ENCODE measurements around the gene DENND2D.

DNA sequence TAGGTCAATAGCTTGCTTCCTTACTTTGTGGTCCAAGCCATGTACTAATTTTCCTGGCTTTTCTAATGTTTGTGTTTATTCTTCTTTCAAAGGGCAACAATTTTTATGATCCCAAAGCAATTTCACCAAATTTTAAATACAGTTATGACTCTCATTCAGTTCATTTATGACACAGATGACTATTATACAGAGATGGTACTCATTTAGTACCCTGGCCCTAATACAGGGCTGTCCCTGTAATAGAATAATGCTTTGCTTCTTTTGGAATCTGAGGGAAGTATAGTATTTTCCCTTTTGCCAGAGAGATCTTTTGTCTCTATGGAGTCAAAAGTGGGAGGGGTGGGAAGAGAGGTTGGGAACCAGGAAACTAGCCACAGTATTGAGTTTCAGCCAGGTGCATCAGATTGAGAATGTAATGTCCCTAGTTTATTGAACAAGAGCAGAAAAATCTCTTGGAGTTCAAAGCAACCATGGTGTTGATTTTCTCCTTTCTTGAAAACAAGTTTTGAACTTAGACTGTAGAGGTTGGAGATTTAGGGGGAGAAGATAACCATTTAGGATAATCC, 20.4 kb downstream of the DENND2D start:
- TF ChIP-seq, protein P1, sequence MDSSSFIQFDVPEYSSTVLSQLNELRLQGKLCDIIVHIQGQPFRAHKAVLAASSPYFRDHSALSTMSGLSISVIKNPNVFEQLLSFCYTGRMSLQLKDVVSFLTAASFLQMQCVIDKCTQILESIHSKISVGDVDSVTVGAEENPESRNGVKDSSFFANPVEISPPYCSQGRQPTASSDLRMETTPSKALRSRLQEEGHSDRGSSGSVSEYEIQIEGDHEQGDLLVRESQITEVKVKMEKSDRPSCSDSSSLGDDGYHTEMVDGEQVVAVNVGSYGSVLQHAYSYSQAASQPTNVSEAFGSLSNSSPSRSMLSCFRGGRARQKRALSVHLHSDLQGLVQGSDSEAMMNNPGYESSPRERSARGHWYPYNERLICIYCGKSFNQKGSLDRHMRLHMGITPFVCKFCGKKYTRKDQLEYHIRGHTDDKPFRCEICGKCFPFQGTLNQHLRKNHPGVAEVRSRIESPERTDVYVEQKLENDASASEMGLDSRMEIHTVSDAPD (CRISPR knock-in tag; IDR thresholded peaks at IDR 0.05) = no peak
- TF ChIP-seq ARID2 (IDR thresholded peaks at IDR 0.05) (no peak), CBFB (CRISPR knock-in tag; IDR thresholded peaks at IDR 0.05) (no peak), EZH2 (IDR thresholded peaks at IDR 0.05; ENCODE audit: borderline replicate concordance, low read depth, low read length) (no peak), RAD21 (CRISPR knock-in tag; conservative IDR thresholded peaks at IDR 0.05 in 1 of 2, IDR thresholded peaks at IDR 0.05 in 1 of 2) (no peak), NFE2L1 (tag; IDR thresholded peaks at IDR 0.05; ENCODE audit: borderline replicate concordance, low read depth) (no peak), CHD1 (IDR thresholded peaks at IDR 0.05; ENCODE audit: low read length) (no peak), ZNF717 (CRISPR knock-in tag; IDR thresholded peaks at IDR 0.05) (no peak), POLR2AphosphoS2 (IDR thresholded peaks at IDR 0.05; ENCODE audit: low read length) (no peak), EGR1 (conservative IDR thresholded peaks at IDR 0.05) (no peak)
- TF ChIP-seq, protein P2, sequence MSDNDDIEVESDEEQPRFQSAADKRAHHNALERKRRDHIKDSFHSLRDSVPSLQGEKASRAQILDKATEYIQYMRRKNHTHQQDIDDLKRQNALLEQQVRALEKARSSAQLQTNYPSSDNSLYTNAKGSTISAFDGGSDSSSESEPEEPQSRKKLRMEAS (CRISPR knock-in tag; IDR thresholded peaks at IDR 0.05) = no peak
- TF ChIP-seq, protein P3, sequence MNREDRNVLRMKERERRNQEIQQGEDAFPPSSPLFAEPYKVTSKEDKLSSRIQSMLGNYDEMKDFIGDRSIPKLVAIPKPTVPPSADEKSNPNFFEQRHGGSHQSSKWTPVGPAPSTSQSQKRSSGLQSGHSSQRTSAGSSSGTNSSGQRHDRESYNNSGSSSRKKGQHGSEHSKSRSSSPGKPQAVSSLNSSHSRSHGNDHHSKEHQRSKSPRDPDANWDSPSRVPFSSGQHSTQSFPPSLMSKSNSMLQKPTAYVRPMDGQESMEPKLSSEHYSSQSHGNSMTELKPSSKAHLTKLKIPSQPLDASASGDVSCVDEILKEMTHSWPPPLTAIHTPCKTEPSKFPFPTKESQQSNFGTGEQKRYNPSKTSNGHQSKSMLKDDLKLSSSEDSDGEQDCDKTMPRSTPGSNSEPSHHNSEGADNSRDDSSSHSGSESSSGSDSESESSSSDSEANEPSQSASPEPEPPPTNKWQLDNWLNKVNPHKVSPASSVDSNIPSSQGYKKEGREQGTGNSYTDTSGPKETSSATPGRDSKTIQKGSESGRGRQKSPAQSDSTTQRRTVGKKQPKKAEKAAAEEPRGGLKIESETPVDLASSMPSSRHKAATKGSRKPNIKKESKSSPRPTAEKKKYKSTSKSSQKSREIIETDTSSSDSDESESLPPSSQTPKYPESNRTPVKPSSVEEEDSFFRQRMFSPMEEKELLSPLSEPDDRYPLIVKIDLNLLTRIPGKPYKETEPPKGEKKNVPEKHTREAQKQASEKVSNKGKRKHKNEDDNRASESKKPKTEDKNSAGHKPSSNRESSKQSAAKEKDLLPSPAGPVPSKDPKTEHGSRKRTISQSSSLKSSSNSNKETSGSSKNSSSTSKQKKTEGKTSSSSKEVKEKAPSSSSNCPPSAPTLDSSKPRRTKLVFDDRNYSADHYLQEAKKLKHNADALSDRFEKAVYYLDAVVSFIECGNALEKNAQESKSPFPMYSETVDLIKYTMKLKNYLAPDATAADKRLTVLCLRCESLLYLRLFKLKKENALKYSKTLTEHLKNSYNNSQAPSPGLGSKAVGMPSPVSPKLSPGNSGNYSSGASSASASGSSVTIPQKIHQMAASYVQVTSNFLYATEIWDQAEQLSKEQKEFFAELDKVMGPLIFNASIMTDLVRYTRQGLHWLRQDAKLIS (CRISPR knock-in tag; IDR thresholded peaks at IDR 0.05) = no peak
- TF ChIP-seq, protein P4, sequence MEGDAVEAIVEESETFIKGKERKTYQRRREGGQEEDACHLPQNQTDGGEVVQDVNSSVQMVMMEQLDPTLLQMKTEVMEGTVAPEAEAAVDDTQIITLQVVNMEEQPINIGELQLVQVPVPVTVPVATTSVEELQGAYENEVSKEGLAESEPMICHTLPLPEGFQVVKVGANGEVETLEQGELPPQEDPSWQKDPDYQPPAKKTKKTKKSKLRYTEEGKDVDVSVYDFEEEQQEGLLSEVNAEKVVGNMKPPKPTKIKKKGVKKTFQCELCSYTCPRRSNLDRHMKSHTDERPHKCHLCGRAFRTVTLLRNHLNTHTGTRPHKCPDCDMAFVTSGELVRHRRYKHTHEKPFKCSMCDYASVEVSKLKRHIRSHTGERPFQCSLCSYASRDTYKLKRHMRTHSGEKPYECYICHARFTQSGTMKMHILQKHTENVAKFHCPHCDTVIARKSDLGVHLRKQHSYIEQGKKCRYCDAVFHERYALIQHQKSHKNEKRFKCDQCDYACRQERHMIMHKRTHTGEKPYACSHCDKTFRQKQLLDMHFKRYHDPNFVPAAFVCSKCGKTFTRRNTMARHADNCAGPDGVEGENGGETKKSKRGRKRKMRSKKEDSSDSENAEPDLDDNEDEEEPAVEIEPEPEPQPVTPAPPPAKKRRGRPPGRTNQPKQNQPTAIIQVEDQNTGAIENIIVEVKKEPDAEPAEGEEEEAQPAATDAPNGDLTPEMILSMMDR (IDR thresholded peaks at IDR 0.05 in 2 of 3, conservative IDR thresholded peaks at IDR 0.05 in 1 of 3; ENCODE audit: insufficient read depth in 2 of 3, low read depth in 1 of 3, low read length in 3 of 3) = no peak
- TF ChIP-seq, protein P5, sequence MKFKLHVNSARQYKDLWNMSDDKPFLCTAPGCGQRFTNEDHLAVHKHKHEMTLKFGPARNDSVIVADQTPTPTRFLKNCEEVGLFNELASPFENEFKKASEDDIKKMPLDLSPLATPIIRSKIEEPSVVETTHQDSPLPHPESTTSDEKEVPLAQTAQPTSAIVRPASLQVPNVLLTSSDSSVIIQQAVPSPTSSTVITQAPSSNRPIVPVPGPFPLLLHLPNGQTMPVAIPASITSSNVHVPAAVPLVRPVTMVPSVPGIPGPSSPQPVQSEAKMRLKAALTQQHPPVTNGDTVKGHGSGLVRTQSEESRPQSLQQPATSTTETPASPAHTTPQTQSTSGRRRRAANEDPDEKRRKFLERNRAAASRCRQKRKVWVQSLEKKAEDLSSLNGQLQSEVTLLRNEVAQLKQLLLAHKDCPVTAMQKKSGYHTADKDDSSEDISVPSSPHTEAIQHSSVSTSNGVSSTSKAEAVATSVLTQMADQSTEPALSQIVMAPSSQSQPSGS (CRISPR knock-in tag; IDR thresholded peaks at IDR 0.05) = no peak

Data from K562 (cell line).